ENCODE data around the gene HAPLN1.
A peak's percentile ranks its signal among the peaks of the same experiment; 100 is the strongest.
"Not testable (repeated sequence)": the region's sequence is repeated elsewhere in the genome, so short reads cannot be mapped to it uniquely, and the experiment has no call there.

The HAPLN1 gene

DNA sequence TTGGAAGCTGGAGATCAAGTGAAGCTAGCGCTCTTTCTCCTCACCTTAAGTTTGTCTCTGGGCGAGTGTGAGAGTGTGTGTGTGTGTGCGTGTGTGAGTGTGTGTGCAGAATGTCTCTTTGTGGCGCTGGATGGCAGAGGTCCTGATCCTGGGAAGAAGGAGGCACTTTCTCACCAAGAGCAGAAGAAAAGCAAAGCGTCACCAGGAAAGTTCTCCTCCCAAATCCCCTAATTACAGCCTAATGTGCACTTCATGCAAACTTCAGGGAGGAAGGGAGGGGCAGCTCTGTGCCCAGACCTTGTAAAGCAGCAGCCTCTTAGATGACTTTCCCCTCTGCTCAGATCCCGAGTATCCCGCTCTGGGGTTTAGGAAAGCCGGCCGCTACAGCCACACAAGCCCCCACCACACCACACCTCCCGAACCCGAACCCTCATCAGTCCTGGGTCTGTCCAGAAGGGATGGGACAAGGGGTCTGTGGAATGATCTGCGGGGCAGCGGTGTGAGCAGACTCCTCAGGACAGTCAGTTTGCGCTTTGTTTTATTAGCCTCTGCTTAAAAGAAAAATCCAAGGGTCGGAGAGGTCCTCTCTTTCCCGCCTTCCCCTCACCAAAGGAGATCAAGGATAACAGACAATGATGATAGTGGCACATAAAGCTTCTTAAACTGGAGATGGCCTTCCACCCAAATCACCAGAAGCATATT lies at the start of gene HAPLN1:
TSS of gene HAPLN1 (minus strand) at position 20 of the 702 bp plus-strand sequence. CDS start 47,332 bp downstream, outside the sequence.
- DNase-seq = no peak

DNA sequence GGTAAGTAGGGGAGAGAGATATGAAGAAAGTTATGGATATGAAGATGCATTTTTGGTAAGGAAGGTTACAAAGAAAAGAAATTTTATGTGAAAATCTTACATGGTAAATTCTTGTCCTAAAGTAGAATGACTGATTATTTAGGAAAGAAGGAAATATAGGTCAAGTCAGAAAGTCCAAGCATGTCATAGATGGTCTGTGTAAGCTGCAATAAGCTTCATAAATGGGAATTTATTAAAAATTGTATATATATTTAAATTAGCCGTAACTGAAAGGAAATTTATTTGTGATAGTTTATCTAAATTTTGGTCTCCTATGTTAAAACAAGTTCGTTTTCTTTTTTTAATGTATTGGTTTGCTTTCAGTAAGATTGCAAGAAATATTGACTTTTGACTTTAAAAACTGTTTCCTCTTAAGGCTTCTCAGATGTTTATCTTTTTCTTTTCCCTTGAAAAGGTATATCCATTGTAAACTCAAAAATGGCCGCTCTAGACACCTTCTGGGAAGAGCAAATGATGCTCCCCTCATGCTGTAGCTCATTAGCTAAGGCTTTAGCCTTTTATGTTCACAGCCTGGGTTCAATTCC lies 46.8 kb upstream of the HAPLN1 start:
- no peak for DNase-seq

GRCh38 chr5:83764101-83764500 lies 43.4 kb upstream of the HAPLN1 start:
- no peak for DNase-seq

DNA sequence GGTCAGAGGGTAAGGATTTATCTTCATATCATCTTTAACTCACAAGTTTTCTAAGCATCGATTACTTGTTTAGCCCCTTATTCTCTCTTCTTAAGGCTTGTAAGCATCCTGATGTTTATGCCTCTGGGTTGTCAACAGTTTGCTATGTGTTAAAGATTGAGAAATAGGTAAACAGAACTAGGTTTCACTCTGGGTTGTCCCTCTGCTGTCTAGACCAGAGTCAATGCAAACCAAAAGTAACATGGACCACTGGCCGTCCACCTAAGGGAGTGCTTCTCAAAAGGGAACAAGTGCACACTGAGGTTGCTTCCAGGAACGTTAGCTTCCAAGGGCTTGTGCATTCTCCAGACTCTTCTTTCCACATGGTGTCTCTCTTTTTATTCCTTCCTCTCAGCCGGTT lies 39.9 kb upstream of the HAPLN1 start:
- DNase-seq = no peak

GRCh38 chr5:83752700-83753099 lies 32.0 kb upstream of the HAPLN1 start:
- DNase-seq = no peak

GRCh38 chr5:83751201-83751600 lies 30.5 kb upstream of the HAPLN1 start:
- DNase-seq = no peak

GRCh38 chr5:83750749-83751148 lies 30.1 kb upstream of the HAPLN1 start:
- no peak for DNase-seq

DNA sequence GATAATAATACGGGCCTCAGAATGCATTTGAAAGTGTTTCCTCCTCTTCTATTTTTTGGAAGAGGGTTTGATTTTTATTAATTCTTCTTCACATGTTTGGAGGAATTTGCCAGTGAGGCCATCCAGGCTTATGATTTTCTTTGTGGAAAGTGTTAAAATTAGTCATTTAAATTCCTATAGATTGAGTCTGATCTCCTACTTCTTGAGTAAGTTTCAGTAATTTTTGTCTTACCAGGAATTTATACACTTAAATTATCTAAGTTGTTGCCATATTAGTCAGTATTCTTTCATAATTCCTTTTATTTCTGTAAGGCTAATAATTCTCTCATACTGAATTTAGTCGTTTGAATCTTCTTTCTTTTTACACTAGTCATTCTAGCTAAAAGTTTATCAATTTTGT lies 25.2 kb upstream of the HAPLN1 start:
- no peak for DNase-seq

GRCh38 chr5:83744821-83745220 lies 24.2 kb upstream of the HAPLN1 start:
- no peak for DNase-seq

GRCh38 chr5:83742089-83742488 lies 21.4 kb upstream of the HAPLN1 start:
- DNase-seq = no peak

DNA sequence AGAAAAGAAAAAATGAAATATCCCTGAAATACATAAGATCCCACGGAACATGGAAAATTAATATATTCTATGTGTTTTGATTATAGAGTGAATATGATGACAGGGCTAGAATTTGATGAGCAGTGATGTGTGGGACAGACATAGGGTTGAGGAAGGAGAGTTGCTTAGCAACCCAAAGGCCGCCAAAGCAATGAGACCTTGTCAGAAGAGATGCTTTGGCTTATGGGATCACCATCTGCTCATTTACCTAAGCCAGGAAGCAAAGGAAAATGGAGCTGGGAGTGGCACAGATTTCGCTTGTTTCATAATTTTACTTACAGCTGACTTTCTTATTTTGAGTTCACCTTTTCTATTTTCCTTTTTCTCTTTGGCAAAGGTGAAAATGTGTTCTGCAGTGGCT lies 20.9 kb upstream of the HAPLN1 start:
- DNase-seq = no peak

GRCh38 chr5:83740741-83741140 lies 20.1 kb upstream of the HAPLN1 start:
- no peak for DNase-seq

- not testable (repeated sequence) for DNase-seq
Observed at GRCh38 chr5:83736169-83736568, 15.5 kb upstream of the HAPLN1 start.

- DNase-seq = not testable (repeated sequence)
Observed at GRCh38 chr5:83735058-83735457, 14.4 kb upstream of the HAPLN1 start.

DNA sequence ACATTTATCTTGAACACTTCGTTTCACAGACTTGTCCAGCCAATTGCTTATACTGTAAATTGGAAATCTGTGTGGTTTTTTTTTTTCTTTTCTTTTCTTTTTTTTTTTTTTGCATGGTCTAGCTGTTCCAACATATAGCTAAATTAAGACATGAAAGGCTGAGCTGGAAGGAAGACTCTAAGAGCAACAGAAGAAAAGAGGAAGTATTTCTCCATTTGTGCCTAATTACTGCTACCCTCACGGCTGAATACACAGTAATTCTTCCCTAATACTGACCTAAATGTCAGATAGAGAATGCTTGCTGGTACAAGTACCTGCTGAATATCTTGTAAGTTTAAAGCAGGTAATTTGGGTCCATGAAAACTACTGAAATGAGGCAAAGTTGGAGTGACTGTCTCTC lies 11.0 kb upstream of the HAPLN1 start:
- DNase-seq = no peak

DNA sequence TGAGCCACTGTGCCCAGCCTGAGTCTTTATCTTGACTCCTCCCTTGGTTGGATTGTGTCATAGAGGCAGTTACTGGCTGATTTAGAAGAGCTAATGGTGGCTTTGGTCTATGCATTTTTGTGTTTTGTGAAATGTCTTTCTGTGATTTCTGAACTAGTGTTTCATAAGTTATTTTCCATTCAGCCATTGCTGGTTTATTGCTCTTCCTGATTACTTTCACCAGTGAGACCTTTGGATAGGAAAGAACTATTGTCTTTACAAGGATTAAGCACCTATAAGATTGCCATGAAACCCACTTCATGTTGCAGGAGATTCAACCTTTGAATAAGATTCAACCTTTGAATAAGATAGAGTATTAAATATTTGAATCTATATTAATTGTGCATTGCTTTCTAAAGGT lies 8.7 kb upstream of the HAPLN1 start:
- DNase-seq = no peak

GRCh38 chr5:83726912-83727311 lies 6.3 kb upstream of the HAPLN1 start:
- no peak for DNase-seq

- DNase-seq = no peak
Observed at GRCh38 chr5:83724935-83725334, 4.3 kb upstream of the HAPLN1 start.

DNA sequence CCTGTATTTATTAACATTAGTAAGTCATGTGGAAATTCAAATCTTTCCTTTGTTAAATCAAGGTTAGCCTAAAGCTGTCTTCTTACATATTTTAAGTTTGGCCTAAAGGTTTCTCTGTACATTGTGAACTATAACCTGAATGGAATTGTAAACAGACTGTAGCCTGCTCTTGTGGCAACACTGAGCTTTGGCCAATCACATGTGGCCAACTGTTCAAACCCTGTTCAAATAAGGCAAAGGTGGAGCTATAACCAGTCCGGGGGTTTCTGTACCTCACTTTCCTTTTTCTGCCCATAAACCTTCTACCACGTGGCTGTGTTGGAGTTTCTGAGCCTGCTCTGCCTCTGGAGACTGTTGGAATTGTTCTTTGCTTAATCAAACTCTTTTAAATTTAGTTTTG lies 3.3 kb upstream of the HAPLN1 start:
- no peak for DNase-seq

DNA sequence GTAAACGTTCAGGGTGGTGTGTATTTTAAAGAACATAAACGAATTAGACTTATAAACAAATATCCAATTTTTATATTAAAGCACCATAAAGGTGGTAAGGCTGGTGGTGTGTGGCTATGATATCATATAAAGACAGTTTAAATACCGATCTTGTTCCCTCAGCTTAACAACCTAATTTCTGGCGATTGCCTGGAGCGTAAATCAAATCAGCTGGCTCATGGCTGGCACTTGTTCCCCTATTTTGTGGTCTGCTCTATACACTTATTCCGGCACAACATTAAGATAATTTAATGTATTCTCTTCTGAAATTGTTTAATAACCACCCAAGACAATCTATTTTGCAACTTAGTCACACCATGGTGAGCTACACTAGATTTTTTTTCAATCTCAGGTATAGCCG lies 2.4 kb upstream of the HAPLN1 start:
- DNase-seq = no peak

DNA sequence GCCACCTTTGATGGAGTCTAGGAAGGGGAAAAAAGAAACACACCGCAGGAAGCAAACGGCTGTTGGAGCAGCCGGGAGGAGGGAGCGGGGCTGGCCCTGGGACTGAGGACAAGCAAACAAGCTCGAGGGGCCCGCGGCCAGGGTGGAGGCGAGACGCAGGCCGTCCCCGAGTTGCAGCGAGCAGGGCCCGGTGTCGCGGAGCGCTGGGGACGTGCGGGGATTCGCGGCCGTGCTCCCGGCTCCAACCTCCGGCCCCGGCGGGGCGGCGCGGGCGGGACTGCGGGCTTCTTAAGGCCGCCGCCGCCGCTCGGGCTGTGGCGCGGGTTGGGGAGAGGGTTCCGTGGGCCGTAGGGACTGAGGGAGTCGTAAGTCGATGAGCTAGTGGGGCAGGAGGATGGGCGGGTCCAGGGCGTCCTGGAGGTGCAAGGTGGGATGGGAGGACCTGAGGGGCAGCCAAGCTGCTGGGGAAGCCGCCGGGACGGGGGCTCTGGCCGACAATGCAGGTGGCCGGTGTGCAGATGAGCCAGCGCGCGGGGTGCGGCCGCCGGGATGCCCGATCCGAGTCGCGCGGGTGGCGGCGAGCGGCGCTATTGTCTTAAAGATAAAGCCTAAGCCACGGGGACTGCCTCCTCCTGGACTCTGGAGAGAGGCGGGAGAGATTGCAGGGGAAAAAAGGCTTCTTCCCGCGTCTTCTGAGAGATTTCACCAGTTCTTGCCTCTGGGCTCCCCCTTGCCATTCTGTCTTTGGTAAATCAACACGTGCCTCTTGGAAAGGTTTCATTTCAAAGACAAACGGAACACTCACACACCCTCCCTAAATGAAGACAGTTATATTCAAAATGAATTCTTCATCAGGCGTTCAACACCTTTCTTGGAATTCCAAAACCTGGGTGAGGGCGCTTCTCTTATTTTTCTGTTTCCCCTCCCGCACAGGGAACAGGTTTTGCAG lies 1.6 kb upstream of the HAPLN1 start:
- DNase-seq = peak in 1 of 2 experiments; percentile 9

GRCh38 chr5:83718936-83719495 lies 1.6 kb downstream of the HAPLN1 start:
- no peak for DNase-seq

GRCh38 chr5:83718195-83718825 lies 2.3 kb downstream of the HAPLN1 start:
- DNase-seq = peak in 1 of 2 experiments; percentile 27

Measured in cerebellar nuclear complex (tissue), 1 donor.